ENCODE data around the gene BRSK2.
"Not testable (repeated sequence)": the region's sequence is repeated elsewhere in the genome, so short reads cannot be mapped to it uniquely, and the experiment has no call there.

The BRSK2 gene

DNA sequence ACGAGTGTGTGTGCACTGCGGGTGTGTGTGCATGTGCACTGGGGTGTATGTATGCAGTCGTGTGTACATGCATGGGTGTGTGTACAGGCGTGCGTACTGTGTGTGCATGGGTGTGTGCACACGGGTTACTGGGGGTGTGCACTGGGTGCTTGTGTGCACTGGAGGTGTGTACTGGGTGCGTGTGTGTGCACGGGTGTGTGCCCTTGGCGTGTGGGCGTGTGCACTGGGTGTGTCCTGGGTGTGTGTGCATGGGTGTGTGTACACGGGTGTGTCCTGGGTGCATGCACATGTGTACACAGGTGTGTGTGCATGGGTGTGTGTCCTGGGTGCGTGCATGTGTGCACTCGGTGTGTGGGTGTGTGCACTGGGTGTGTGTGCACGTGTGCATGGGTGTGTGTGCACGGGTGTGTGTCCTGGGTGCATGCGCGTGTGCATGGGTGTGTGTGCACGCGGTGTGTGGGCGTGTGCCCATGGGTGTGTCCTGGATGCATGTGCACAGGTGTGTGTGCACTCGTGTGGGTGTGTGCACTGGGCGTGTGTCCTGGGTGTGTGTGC lies 39.1 kb downstream of the BRSK2 start:
- TF ChIP-seq, protein P1, sequence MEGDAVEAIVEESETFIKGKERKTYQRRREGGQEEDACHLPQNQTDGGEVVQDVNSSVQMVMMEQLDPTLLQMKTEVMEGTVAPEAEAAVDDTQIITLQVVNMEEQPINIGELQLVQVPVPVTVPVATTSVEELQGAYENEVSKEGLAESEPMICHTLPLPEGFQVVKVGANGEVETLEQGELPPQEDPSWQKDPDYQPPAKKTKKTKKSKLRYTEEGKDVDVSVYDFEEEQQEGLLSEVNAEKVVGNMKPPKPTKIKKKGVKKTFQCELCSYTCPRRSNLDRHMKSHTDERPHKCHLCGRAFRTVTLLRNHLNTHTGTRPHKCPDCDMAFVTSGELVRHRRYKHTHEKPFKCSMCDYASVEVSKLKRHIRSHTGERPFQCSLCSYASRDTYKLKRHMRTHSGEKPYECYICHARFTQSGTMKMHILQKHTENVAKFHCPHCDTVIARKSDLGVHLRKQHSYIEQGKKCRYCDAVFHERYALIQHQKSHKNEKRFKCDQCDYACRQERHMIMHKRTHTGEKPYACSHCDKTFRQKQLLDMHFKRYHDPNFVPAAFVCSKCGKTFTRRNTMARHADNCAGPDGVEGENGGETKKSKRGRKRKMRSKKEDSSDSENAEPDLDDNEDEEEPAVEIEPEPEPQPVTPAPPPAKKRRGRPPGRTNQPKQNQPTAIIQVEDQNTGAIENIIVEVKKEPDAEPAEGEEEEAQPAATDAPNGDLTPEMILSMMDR (IDR thresholded peaks at IDR 0.05; ENCODE audit: low read length) = no peak
- TF ChIP-seq EZH2 (IDR thresholded peaks at IDR 0.05; ENCODE audit: borderline replicate concordance, low read length) = no peak
- no peak overlapping the region for H3K4me2 ChIP-seq (ENCODE audit: low read length)
- H3K36me3 ChIP-seq (ENCODE audit: insufficient read depth, low read length) = no peaks in the 10 kb centered on the region
- no peak overlapping the region for H3K9ac ChIP-seq (ENCODE audit: low read length)
- H3K4me1 ChIP-seq (ENCODE audit: insufficient read depth, low read length, severe bottlenecking) = no peaks in the 10 kb centered on the region
- H2AFZ ChIP-seq (ENCODE audit: low read length) = no peak overlapping the region
- H4K20me1 ChIP-seq (ENCODE audit: insufficient read depth, low read length) = no peaks in the 10 kb centered on the region
- no peaks in the 10 kb centered on the region for H3K27me3 ChIP-seq (ENCODE audit: insufficient read depth, low read length)
- no peaks in the 10 kb centered on the region for H3K79me2 ChIP-seq (ENCODE audit: insufficient read depth, low read length)
- H3K27ac ChIP-seq (ENCODE audit: low read depth, low read length, poor library complexity, severe bottlenecking) = no peak overlapping the region
- no peaks in the 10 kb centered on the region for H3K9me2 ChIP-seq (ENCODE audit: low read depth, low read length)
- no peaks in the 10 kb centered on the region for H3F3A ChIP-seq (ENCODE audit: insufficient read depth, low read length)
- no peak overlapping the region for H3K4me3 ChIP-seq (ENCODE audit: low read depth, low read length, poor library complexity, severe bottlenecking)
- no peaks in the 10 kb centered on the region for H3K9me3 ChIP-seq (ENCODE audit: low read length)

DNA sequence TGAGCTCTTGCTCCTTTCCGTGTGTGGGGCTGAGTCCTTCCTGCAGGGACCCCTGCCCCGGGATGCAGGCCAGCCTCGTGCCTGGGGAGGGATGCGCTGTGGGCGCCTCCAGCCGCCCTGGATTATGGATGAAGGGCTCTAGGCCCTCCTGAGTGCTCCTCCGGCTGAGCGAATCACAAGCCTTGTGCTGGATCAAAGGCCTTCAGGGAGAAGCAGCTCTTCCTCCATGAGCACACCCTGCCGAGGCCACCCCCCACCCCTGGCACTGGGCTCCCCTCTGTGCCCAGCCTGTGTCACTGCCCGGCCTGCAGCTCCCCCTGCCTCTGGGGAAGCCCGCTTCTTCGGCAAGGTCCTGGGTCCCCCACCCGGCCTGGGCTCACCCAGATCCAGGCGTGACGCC lies 43.8 kb downstream of the BRSK2 start:
- Histone ChIP-seq H2AFZ (ENCODE audit: low read length) (no peak overlapping the region), H3K79me2 (ENCODE audit: insufficient read depth, low read length) (no peaks in the 10 kb centered on the region), H3K4me3 (ENCODE audit: low read depth, low read length, poor library complexity, severe bottlenecking) (no peak overlapping the region), H3F3A (ENCODE audit: insufficient read depth, low read length) (no peaks in the 10 kb centered on the region), H4K20me1 (ENCODE audit: insufficient read depth, low read length) (no peaks in the 10 kb centered on the region), H3K27ac (ENCODE audit: low read depth, low read length, poor library complexity, severe bottlenecking) (no peak overlapping the region), H3K4me1 (ENCODE audit: insufficient read depth, low read length, severe bottlenecking) (no peaks in the 10 kb centered on the region), H3K9me2 (ENCODE audit: low read depth, low read length) (no peaks in the 10 kb centered on the region), H3K4me2 (ENCODE audit: low read length) (no peak overlapping the region), H3K9ac (ENCODE audit: low read length) (no peak overlapping the region), H3K27me3 (ENCODE audit: insufficient read depth, low read length) (no peaks in the 10 kb centered on the region), H3K36me3 (ENCODE audit: insufficient read depth, low read length) (no peaks in the 10 kb centered on the region), H3K9me3 (ENCODE audit: low read length) (no peaks in the 10 kb centered on the region)
- TF ChIP-seq, protein P1 (IDR thresholded peaks at IDR 0.05; ENCODE audit: low read length) = no peak
- no peak for TF ChIP-seq EZH2 (IDR thresholded peaks at IDR 0.05; ENCODE audit: borderline replicate concordance, low read length)

DNA sequence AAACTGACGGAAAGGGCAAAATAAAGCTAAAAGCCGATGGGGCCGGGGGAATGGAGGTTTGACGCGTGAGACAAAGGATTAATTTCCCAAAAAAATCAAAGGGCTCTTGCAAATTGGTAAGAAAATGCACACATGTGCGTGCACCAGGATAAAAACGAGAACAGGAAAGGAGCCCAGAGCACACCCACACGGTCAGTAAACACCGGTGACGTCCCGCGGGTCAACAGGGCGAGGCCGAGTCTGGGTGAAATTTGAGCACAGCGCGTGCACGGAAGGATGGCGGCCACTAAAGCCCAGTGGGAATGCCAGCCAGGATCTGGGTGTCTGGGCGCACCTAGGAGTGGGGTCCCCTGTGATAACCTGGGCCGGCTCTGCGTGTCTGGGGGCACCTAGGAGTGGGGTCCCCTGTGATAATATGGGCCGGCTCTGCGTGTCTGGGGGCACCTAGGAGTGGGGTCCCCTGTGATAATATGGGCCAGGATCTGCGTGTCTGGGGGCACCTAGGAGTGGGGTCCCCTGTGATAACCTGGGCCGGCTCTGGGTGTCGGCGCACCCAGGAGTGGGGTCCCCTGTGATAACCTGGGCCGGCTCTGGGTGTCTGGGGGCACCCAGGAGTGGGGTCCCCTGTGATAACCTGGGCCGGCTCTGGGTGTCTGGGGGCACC lies 44.4 kb downstream of the BRSK2 start:
- H3K9me2 ChIP-seq (ENCODE audit: low read depth, low read length) = no peaks in the 10 kb centered on the region
- H3K36me3 ChIP-seq (ENCODE audit: insufficient read depth, low read length) = no peaks in the 10 kb centered on the region
- TF ChIP-seq EZH2 (IDR thresholded peaks at IDR 0.05; ENCODE audit: borderline replicate concordance, low read length) = no peak
- TF ChIP-seq, protein P1 (IDR thresholded peaks at IDR 0.05; ENCODE audit: low read length) = no peak
- no peak overlapping the region for H3K4me2 ChIP-seq (ENCODE audit: low read length)
- H3K27ac ChIP-seq (ENCODE audit: low read depth, low read length, poor library complexity, severe bottlenecking) = no peak overlapping the region
- H3K9me3 ChIP-seq (ENCODE audit: low read length) = no peaks in the 10 kb centered on the region
- H3K27me3 ChIP-seq (ENCODE audit: insufficient read depth, low read length) = no peaks in the 10 kb centered on the region
- no peak overlapping the region for H3K4me3 ChIP-seq (ENCODE audit: low read depth, low read length, poor library complexity, severe bottlenecking)
- H3K79me2 ChIP-seq (ENCODE audit: insufficient read depth, low read length) = no peaks in the 10 kb centered on the region
- no peaks in the 10 kb centered on the region for H3K4me1 ChIP-seq (ENCODE audit: insufficient read depth, low read length, severe bottlenecking)
- H3K9ac ChIP-seq (ENCODE audit: low read length) = no peak overlapping the region
- H2AFZ ChIP-seq (ENCODE audit: low read length) = no peak overlapping the region
- no peaks in the 10 kb centered on the region for H4K20me1 ChIP-seq (ENCODE audit: insufficient read depth, low read length)
- H3F3A ChIP-seq (ENCODE audit: insufficient read depth, low read length) = no peaks in the 10 kb centered on the region

DNA sequence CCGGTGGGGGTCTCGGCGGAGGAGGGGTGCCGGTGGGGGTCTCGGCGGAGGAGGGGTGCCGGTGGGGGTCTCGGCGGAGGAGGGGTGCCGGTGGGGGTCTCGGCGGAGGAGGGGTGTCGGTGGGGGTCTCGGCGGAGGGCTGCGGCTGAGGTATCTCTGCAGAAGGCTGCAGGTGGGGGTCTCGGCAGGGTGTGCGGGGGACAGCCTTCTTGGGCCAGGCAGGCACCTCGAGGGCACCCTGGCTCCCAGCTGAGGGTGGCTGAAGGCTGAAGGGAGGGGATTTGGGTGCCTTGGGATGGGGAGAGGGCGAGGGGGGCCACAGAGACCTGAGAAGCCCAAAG lies 45.7 kb downstream of the BRSK2 start:
- H3K4me2 ChIP-seq (ENCODE audit: low read length); H3K9me3 ChIP-seq (ENCODE audit: low read length); H3K79me2 ChIP-seq (ENCODE audit: insufficient read depth, low read length); H2AFZ ChIP-seq (ENCODE audit: low read length); H4K20me1 ChIP-seq (ENCODE audit: insufficient read depth, low read length); H3K4me1 ChIP-seq (ENCODE audit: insufficient read depth, low read length, severe bottlenecking); H3K9me2 ChIP-seq (ENCODE audit: low read depth, low read length); H3K27me3 ChIP-seq (ENCODE audit: insufficient read depth, low read length); H3K9ac ChIP-seq (ENCODE audit: low read length); H3K36me3 ChIP-seq (ENCODE audit: insufficient read depth, low read length); H3K4me3 ChIP-seq (ENCODE audit: low read depth, low read length, poor library complexity, severe bottlenecking); H3F3A ChIP-seq (ENCODE audit: insufficient read depth, low read length); H3K27ac ChIP-seq (ENCODE audit: low read depth, low read length, poor library complexity, severe bottlenecking): not testable (repeated sequence)
